Neural cell (in vitro differentiated cells): ENCODE measurements around the gene CCDC148.

Experiments used
- EP300 ChIP-seq: fragments of 450-650 bp; conservative IDR thresholded peaks from 2 replicates; pipeline ENCODE4 v1.6.1; 2014; ENCODE audit warnings: antibody characterized with exemption, mild to moderate bottlenecking, moderate library complexity; ENCODE audit not compliant: poor library complexity, severe bottlenecking
- EZH2 ChIP-seq: fragments of 200-600, 300-800 bp; shearing (Covaris generic), sonication (generic); IDR thresholded peaks from 2 replicates; pipeline ENCODE4 v1.6.1; 2014; ENCODE audit warnings: antibody characterized with exemption, low read length, borderline replicate concordance, mild to moderate bottlenecking; ENCODE audit not compliant: insufficient read depth, poor library complexity, severe bottlenecking
- RAD21 ChIP-seq: fragments of 450-650 bp; conservative IDR thresholded peaks from 2 replicates; pipeline ENCODE4 v1.6.1; 2014; ENCODE audit warnings: antibody characterized with exemption, mild to moderate bottlenecking, moderate library complexity
- REST ChIP-seq: IDR thresholded peaks from 2 replicates; pipeline ENCODE4 v1.6.1; 2012; ENCODE audit warnings: borderline replicate concordance
- TF ChIP-seq, protein P1 (sequence below): fragments of 450-650 bp; IDR thresholded peaks from 2 replicates; pipeline ENCODE4 v1.5.1; 2014; ENCODE audit warnings: antibody characterized with exemption, mild to moderate bottlenecking, moderate library complexity; ENCODE audit not compliant: poor library complexity, severe bottlenecking

DNA sequence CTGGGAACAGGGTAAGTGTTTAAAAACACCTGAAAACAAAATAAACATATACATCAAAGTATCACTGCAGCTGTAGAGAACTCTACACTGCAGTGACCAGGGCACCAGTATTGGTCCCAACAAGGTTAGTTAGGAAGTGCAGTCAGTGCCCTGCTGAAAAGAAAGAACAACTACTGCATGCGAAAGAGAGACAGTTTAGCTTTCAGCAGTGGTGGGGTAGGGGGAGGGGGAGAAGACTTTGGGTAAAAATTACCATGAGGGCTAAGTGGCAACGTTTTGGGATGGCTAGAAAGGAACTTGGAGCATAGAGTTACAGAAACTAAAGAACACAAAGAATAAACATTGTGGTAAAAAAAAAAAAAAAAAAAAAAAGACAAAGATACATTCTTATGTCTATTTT is 242.8 kb downstream of the CCDC148 start:
- TF ChIP-seq, protein P1, sequence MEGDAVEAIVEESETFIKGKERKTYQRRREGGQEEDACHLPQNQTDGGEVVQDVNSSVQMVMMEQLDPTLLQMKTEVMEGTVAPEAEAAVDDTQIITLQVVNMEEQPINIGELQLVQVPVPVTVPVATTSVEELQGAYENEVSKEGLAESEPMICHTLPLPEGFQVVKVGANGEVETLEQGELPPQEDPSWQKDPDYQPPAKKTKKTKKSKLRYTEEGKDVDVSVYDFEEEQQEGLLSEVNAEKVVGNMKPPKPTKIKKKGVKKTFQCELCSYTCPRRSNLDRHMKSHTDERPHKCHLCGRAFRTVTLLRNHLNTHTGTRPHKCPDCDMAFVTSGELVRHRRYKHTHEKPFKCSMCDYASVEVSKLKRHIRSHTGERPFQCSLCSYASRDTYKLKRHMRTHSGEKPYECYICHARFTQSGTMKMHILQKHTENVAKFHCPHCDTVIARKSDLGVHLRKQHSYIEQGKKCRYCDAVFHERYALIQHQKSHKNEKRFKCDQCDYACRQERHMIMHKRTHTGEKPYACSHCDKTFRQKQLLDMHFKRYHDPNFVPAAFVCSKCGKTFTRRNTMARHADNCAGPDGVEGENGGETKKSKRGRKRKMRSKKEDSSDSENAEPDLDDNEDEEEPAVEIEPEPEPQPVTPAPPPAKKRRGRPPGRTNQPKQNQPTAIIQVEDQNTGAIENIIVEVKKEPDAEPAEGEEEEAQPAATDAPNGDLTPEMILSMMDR, result no peak
- TF ChIP-seq EZH2 (no peak), REST (no peak), RAD21 (no peak), EP300 (no peak)
